Measurements from ENCODE around the gene C2orf72. TPM values are rescaled to one million over a fixed set of nuclear protein-coding genes. Genes with fewer than 3 reads are reported as not detected.

The C2orf72 gene
- total and polyA plus RNA-seq, 2 donors (not counting 1 experiment from before 2014, with no cell fraction given): not detected

DNA sequence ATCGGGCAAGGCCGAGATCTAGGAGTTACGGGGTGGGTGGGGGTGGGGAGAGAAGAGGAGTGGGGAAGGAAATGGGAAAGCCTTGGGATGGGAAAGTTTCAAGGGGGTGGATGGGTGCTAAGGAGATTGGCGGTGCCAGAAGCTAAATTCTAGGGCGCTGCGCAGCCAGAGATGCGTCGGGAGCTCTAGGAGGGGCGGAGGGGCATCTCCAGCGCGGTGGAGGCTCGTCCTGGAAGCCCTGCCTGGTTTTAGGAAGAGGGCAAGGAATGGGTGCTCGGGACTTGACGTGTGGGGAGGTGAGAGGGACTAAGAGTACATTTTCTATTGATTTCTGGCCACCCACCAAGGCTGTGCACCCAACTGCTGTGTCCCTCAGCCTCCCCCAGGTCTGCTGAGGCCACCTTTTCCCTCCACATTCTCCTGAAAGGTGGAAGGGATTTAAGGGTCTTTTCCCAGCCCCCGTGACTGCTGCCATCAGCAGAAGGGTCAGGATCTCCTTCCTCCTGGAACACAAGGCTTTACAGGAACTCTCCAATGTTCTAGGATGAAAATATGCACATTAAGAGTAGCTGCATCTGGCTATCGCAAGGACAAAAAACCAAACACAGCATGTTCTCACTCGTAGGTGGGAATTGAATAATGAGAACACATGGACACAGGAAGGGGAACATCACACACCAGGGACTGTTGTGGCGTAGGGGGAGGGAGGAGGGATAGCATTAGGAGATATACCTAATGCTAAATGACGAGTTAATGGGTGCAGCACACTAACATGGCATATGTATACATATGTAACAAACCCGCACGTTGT lies 1.4 kb downstream of the C2orf72 start:
- Histone ChIP-seq H3K9me3 (ENCODE audit: control extremely low read depth in 1 of 3, control insufficient read depth in 2 of 3, insufficient read depth in 1 of 3, low read length in 2 of 3) (no peaks in the 10 kb centered on the region), H3K36me3 (replicated peaks in 1 of 2; ENCODE audit: control extremely low read depth in 1 of 2, control insufficient read depth in 1 of 2, extremely low read depth in 1 of 2, insufficient read depth in 2 of 2, low read length in 1 of 2) (no peaks in the 10 kb centered on the region), H3K79me2 (ENCODE audit: control insufficient read depth, insufficient read depth, low read length) (no peaks in the 10 kb centered on the region), H3K4me3 (ENCODE audit: control extremely low read depth in 1 of 5, extremely low read depth in 1 of 5, insufficient read depth in 1 of 5, low read depth in 2 of 5, low read length in 4 of 5) (no peak overlapping the region), H3K9ac (ENCODE audit: low read length) (no peak overlapping the region), H4K20me1 (ENCODE audit: control insufficient read depth, insufficient read depth, low read length, poor library complexity, severe bottlenecking) (no peaks in the 10 kb centered on the region), H3K4me2 (replicated peaks; ENCODE audit: low read depth, low read length, poor library complexity, severe bottlenecking) (peak overlapping the region; percentile 60), H3K4me1 (ENCODE audit: control insufficient read depth in 2 of 2, insufficient read depth in 2 of 2, low read length in 2 of 2) (peaks cover 14 to 16% of the 10 kb centered on the region in 2 donors), H2AFZ (ENCODE audit: insufficient read depth, low read depth, low read length, poor library complexity, severe bottlenecking) (no peak overlapping the region), H3K27ac (ENCODE audit: low read length in 2 of 2) (no peak overlapping the region), H3K27me3 (replicated peaks in 1 of 4; ENCODE audit: control extremely low read depth in 1 of 4, control insufficient read depth in 3 of 4, insufficient read depth in 4 of 4, low read length in 3 of 4) (peaks cover 0 to 42% (median 16%) of the 10 kb centered on the region in 4 experiments)
- ChIA-PET POLR2A (interaction anchor here (0.5 kb wide), 1 partner anchor 33 kb away, joined by 5 read pairs; no protein-coding TSS in a partner anchor), CTCF (no interaction called here)
- intact Hi-C loops (cut with micrococcal nuclease): no loop called here
- TF ChIP-seq EZH2 (IDR thresholded peaks at IDR 0.05; ENCODE audit: borderline replicate concordance, insufficient read depth, low read depth, low read length, poor library complexity, severe bottlenecking) (no peak), CTCF (IDR thresholded peaks at IDR 0.05) (no peak)
- H3K4me1 Mint-ChIP-seq: peaks cover 12% of the 10 kb centered on the region
- no peak for ATAC-seq (ENCODE audit: low read depth)
- H3K27ac Mint-ChIP-seq: no peak overlapping the region
- H3K27me3 Mint-ChIP-seq: peaks cover 68% of the 10 kb centered on the region
- no peak for DNase-seq
- no peaks in the 10 kb centered on the region for H3K9me3 Mint-ChIP-seq (ENCODE audit: insufficient read depth)
- peak overlapping the region; percentile 66 for H3K4me3 Mint-ChIP-seq
- 20% methylated on average over 9 of the region's 21 CpGs for WGBS (ENCODE audit: insufficient coverage)

GRCh38 chr2:231039294-231039664 lies 2.0 kb downstream of the C2orf72 start:
- Histone ChIP-seq H3K27ac (ENCODE audit: low read length in 2 of 2) (no peak overlapping the region), H3K9me3 (ENCODE audit: control extremely low read depth in 1 of 3, control insufficient read depth in 2 of 3, insufficient read depth in 1 of 3, low read length in 2 of 3) (no peaks in the 10 kb centered on the region), H3K4me2 (replicated peaks; ENCODE audit: low read depth, low read length, poor library complexity, severe bottlenecking) (no peak overlapping the region), H2AFZ (ENCODE audit: insufficient read depth, low read depth, low read length, poor library complexity, severe bottlenecking) (no peak overlapping the region), H3K27me3 (replicated peaks in 1 of 4; ENCODE audit: control extremely low read depth in 1 of 4, control insufficient read depth in 3 of 4, insufficient read depth in 4 of 4, low read length in 3 of 4) (peaks cover 0 to 42% (median 16%) of the 10 kb centered on the region in 4 experiments), H3K79me2 (ENCODE audit: control insufficient read depth, insufficient read depth, low read length) (no peaks in the 10 kb centered on the region), H4K20me1 (ENCODE audit: control insufficient read depth, insufficient read depth, low read length, poor library complexity, severe bottlenecking) (no peaks in the 10 kb centered on the region), H3K4me3 (ENCODE audit: control extremely low read depth in 1 of 5, extremely low read depth in 1 of 5, insufficient read depth in 1 of 5, low read depth in 2 of 5, low read length in 4 of 5) (no peak overlapping the region), H3K36me3 (replicated peaks in 1 of 2; ENCODE audit: control extremely low read depth in 1 of 2, control insufficient read depth in 1 of 2, extremely low read depth in 1 of 2, insufficient read depth in 2 of 2, low read length in 1 of 2) (no peaks in the 10 kb centered on the region), H3K9ac (ENCODE audit: low read length) (no peak overlapping the region), H3K4me1 (ENCODE audit: control insufficient read depth in 2 of 2, insufficient read depth in 2 of 2, low read length in 2 of 2) (peaks cover 13 to 15% of the 10 kb centered on the region in 2 donors)
- H3K4me1 Mint-ChIP-seq: peaks cover 7% of the 10 kb centered on the region
- no peak overlapping the region for H3K27ac Mint-ChIP-seq
- no CpG with 5 or more reads among the region's 6 CpGs for WGBS (ENCODE audit: insufficient coverage)
- H3K9me3 Mint-ChIP-seq (ENCODE audit: insufficient read depth): no peaks in the 10 kb centered on the region
- peaks cover 67% of the 10 kb centered on the region for H3K27me3 Mint-ChIP-seq
- no peak for ATAC-seq (ENCODE audit: low read depth)
- CTCF ChIA-PET: no interaction called here
- POLR2A ChIA-PET: no interaction called here
- H3K4me3 Mint-ChIP-seq: peak overlapping the region; percentile 19
- intact Hi-C loops (cut with micrococcal nuclease): no loop called here
- no peak for DNase-seq
- TF ChIP-seq EZH2 (IDR thresholded peaks at IDR 0.05; ENCODE audit: borderline replicate concordance, insufficient read depth, low read depth, low read length, poor library complexity, severe bottlenecking): no peak

Data from B cell (primary cell).